Measurements from ENCODE around the gene TSPEAR.

The TSPEAR gene

DNA sequence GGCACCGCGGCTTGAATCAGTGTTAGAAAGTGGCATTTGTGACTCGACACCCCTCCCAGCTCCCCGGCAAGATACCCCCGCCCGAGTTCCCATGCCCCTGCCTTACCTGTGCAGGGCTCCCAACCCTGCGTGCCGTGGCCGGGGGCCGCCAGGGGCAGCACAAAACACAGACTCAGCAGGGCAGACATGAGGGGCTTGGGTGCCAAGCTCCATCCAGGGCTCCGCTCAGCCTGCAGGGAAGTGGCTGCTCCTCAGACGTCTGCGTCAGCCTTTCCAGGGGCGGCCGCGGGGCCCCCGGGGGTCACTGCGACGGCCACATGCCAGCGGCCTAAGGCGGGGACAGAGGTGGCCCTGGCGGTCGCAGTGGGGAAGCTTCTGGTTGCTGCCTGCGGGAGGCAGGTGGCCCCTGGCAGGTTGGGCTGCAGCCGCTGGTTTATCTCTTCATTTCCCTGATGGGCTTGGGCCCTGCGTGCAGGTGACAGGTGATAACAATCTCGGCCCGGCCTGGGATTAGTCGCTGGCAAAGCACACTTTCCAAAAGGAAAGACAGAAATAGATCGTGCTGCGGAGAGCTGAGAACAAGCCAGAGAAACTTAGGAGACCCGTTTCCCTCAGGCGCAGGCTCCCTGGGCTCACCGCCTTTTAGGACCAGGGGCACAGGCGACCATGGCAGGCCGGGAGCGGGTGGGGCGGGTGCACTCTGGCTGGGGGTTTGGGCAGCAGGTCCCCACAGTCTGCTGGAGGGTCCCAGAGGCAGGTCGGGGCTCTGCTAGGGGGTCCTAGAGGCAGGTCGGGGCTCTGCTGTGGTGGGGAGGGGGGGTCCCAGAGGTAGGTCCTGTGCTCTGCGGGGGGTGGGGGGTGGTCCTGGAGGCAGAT lies at the start of gene TSPEAR:
Gene TSPEAR, minus strand, starts transcription at position 246 of the 876 bp plus-strand sequence. Its CDS starts 58 bp downstream, at position 188.
- peaks cover 2% of the 10 kb centered on the region; the same call in 1 of the 2 replicates for H3K27me3 ChIP-seq (replicated peaks; ENCODE audit: control insufficient read depth, insufficient read depth, low read length)
- H3K4me3 ChIP-seq (replicated peaks; ENCODE audit: low read depth, low read length): no peak within 1 kb of the TSS
- TF ChIP-seq, protein P1, sequence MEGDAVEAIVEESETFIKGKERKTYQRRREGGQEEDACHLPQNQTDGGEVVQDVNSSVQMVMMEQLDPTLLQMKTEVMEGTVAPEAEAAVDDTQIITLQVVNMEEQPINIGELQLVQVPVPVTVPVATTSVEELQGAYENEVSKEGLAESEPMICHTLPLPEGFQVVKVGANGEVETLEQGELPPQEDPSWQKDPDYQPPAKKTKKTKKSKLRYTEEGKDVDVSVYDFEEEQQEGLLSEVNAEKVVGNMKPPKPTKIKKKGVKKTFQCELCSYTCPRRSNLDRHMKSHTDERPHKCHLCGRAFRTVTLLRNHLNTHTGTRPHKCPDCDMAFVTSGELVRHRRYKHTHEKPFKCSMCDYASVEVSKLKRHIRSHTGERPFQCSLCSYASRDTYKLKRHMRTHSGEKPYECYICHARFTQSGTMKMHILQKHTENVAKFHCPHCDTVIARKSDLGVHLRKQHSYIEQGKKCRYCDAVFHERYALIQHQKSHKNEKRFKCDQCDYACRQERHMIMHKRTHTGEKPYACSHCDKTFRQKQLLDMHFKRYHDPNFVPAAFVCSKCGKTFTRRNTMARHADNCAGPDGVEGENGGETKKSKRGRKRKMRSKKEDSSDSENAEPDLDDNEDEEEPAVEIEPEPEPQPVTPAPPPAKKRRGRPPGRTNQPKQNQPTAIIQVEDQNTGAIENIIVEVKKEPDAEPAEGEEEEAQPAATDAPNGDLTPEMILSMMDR (IDR thresholded peaks at IDR 0.05; ENCODE audit: insufficient read depth, low read length, poor library complexity, severe bottlenecking): no peak
- H3K36me3 ChIP-seq (ENCODE audit: control insufficient read depth, insufficient read depth, low read length): no peaks in the 10 kb centered on the region
- DNase-seq (ENCODE audit: extremely low read depth, insufficient read length): no peak

GRCh38 chr21:44760376-44760775 lies 49.0 kb upstream of the TSPEAR start:
- no peak for DNase-seq (ENCODE audit: extremely low read depth, insufficient read length)
- Histone ChIP-seq H3K27me3 (replicated peaks; ENCODE audit: control insufficient read depth, insufficient read depth, low read length) (no peaks in the 10 kb centered on the region), H3K4me3 (replicated peaks; ENCODE audit: low read depth, low read length) (no peak overlapping the region)

GRCh38 chr21:44759628-44760285 lies 48.4 kb upstream of the TSPEAR start:
- H3K27me3 ChIP-seq (replicated peaks; ENCODE audit: control insufficient read depth, insufficient read depth, low read length): no peaks in the 10 kb centered on the region

More at GRCh38 chr21:44760376-44760775, 49.0 kb upstream of the TSPEAR start:
- TF ChIP-seq, protein P1 (IDR thresholded peaks at IDR 0.05; ENCODE audit: insufficient read depth, low read length, poor library complexity, severe bottlenecking): no peak
- no peaks in the 10 kb centered on the region for H3K36me3 ChIP-seq (ENCODE audit: control insufficient read depth, insufficient read depth, low read length)

DNA sequence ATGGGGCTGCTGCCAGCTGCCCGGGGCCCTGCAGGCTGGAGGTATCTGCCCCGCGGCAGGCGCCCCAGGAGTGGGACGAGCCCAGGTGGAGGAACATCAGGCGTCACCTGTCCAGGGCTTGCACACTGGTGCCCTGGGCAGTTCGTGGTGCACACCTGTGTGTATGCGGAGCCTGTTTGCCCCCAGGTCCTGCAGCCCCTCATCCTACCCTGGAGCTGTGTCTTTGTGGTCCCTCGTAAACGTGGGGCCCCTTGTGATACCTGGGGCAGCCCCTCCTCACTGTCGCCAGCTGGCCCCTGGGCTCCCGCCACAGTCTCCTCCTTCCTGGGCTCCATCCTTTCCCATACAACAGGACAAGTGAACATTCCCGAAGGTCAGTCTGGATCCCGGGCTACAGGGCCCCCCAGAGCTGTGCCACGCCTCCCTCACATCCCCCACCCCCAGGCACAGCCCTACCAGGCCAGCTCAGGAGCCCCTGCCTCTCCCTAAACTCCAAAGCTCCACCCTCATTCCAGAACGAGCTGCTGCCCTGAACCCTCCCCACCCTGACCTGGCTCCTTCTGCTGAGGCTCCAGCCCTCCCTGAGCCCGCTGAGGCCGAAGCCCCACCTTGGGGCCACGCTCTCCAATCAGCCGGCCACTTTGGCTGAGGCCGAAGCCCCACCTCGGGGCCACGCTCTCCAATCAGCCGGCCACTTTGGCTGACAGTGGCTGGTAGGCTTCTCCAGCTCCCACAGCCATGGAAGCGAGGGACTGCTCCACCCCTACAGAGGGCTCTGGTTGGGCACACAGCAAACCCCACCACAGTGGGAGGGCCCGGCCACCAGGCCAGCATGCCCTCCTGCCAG lies 47.6 kb upstream of the TSPEAR start:
- TF ChIP-seq, protein P1 (IDR thresholded peaks at IDR 0.05; ENCODE audit: insufficient read depth, low read length, poor library complexity, severe bottlenecking): no peak
- H3K4me3 ChIP-seq (replicated peaks; ENCODE audit: low read depth, low read length): no peak overlapping the region
- H3K36me3 ChIP-seq (ENCODE audit: control insufficient read depth, insufficient read depth, low read length): no peaks in the 10 kb centered on the region
- H3K27me3 ChIP-seq (replicated peaks; ENCODE audit: control insufficient read depth, insufficient read depth, low read length): no peaks in the 10 kb centered on the region
- no peak for DNase-seq (ENCODE audit: extremely low read depth, insufficient read length)

More at GRCh38 chr21:44759628-44760285, 48.4 kb upstream of the TSPEAR start:
- no peaks in the 10 kb centered on the region for H3K36me3 ChIP-seq (ENCODE audit: control insufficient read depth, insufficient read depth, low read length)
- no peak for DNase-seq (ENCODE audit: extremely low read depth, insufficient read length)
- TF ChIP-seq, protein P1 (IDR thresholded peaks at IDR 0.05; ENCODE audit: insufficient read depth, low read length, poor library complexity, severe bottlenecking): no peak
- no peak overlapping the region for H3K4me3 ChIP-seq (replicated peaks; ENCODE audit: low read depth, low read length)

GRCh38 chr21:44758141-44758561 lies 46.8 kb upstream of the TSPEAR start:
- DNase-seq (ENCODE audit: extremely low read depth, insufficient read length): no peak
- no peaks in the 10 kb centered on the region for H3K36me3 ChIP-seq (ENCODE audit: control insufficient read depth, insufficient read depth, low read length)
- no peak overlapping the region for H3K4me3 ChIP-seq (replicated peaks; ENCODE audit: low read depth, low read length)
- H3K27me3 ChIP-seq (replicated peaks; ENCODE audit: control insufficient read depth, insufficient read depth, low read length): no peaks in the 10 kb centered on the region
- TF ChIP-seq, protein P1 (IDR thresholded peaks at IDR 0.05; ENCODE audit: insufficient read depth, low read length, poor library complexity, severe bottlenecking): no peak

All from GM06990 (cell line).